COLO829 (cell line): Measurements from ENCODE around the gene ADD1.
A peak's percentile ranks its signal among the peaks of the same experiment; 100 is the strongest.

ENCODE experiments used
- DNase-seq: peaks from one replicate; pipeline ENCODE4 v3.0.0; 2012; ENCODE audit warnings: low spot score

Gene ADD1

GRCh38 chr4:2843263-2843940 is at the start of gene ADD1:
TSS of gene ADD1 (plus strand) at chr4:2843844. CDS start at chr4:2875916, 32,072 bp downstream.
- DNase-seq = peak; percentile 81

- no peak for DNase-seq
Measured at GRCh38 chr4:2794486-2795299, 49.0 kb upstream of the ADD1 start.

GRCh38 chr4:2795300-2795892 is 48.2 kb upstream of the ADD1 start:
- DNase-seq = no peak

- DNase-seq = no peak
Measured at GRCh38 chr4:2795893-2796848, 47.5 kb upstream of the ADD1 start.

- DNase-seq = no peak
Measured at GRCh38 chr4:2796849-2797544, 46.6 kb upstream of the ADD1 start.

GRCh38 chr4:2797545-2798305 is 45.9 kb upstream of the ADD1 start:
- DNase-seq = no peak

GRCh38 chr4:2798399-2799223 is 45.0 kb upstream of the ADD1 start:
- DNase-seq = no peak

GRCh38 chr4:2799224-2799911 is 44.3 kb upstream of the ADD1 start:
- DNase-seq = no peak

GRCh38 chr4:2799971-2800690 is 43.5 kb upstream of the ADD1 start:
- DNase-seq = no peak

- no peak for DNase-seq
Measured at GRCh38 chr4:2800691-2801596, 42.7 kb upstream of the ADD1 start.

- DNase-seq = no peak
Measured at GRCh38 chr4:2802618-2803531, 40.8 kb upstream of the ADD1 start.

GRCh38 chr4:2803624-2804448 is 39.8 kb upstream of the ADD1 start:
- DNase-seq = no peak

GRCh38 chr4:2804449-2804972 is 39.1 kb upstream of the ADD1 start:
- no peak for DNase-seq

- DNase-seq = no peak
Measured at GRCh38 chr4:2804973-2805501, 38.6 kb upstream of the ADD1 start.
